Activated CD4-positive, alpha-beta T cell treated with anti-CD3 and anti-CD28 coated beads, Interleukin-2, amount 50 U/mL, for 48 hours (primary cell): Measurements from ENCODE around the gene RNASE4.
"Not testable (repeated sequence)": the region's sequence is repeated elsewhere in the genome, so short reads cannot be mapped to it uniquely, and the experiment has no call there.

ENCODE experiments used
- DNase-seq, 2 experiments: peaks; one replicate each; pipeline ENCODE4 v3.0.0-alpha.2; 2020

Gene RNASE4

DNA sequence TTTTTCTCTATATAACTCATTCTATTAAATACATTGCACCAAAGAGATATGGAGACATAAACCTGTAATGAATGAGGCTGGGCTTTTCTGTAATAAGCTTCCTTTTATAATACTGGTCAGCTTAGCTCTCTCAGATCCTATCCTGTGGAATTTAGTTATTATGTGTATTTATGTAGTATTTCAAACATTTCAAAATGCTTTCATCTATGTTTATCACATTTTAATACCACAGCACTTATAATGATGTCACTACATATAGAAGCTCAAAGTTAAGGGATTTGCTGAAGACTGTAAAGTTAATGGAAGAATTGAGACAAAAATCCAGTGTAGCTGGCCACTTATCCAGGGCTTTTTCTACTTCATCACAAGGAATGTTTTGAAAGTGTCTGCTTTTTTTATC, 15.6 kb downstream of the RNASE4 start:
- no peak for DNase-seq

DNA sequence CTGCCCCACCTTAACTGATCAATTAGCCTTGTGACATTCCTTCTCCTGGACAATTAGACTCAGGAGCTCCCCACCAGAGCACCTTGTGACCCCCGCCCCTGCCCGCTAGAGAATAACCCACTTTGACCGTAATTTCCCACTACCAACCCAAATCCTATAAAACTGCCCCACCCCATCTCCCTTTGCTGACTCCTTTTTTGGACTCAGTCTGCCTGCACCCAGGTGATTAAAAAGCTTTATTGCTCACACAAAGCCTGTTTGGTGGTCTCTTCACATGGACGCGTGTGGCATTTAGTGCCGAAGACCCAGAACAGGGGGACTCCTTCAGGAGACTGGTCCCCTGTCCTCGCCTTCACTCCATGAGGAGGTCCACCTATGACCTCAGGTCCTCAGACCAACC, 16.6 kb downstream of the RNASE4 start:
- not testable (repeated sequence) for DNase-seq

DNA sequence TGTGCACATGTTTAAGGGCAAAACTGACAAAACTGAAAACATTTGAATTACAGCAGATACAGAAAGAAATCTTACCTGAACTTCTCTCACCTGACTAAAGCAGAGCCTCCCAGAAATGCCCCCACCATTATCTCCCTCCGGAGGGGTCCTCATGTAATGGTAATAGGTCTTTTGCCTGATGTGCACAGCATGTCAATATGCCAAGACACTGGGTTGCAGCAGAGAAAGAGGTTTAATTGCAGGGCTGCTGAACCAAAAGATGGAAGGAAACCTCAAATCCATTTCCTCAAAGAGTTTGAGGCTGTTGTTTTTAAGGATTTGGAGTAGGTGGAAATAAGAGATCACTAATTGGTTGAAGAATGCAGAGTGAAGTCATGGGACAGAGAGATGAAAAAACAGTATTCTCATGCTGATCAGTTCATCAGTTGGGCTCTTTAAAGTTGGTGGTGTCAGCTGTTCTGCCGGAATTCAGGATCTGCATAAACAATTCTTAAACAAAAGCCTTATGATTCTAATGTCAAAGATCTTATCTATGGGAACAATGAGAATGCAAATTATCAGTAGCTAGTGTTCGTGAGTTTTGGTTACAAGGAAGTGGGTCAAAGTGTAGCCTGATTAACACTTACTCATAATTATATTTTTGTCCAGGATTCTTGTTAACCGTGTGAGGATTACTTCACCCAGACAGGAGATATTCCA, 22.4 kb downstream of the RNASE4 start:
- DNase-seq: no peak

DNA sequence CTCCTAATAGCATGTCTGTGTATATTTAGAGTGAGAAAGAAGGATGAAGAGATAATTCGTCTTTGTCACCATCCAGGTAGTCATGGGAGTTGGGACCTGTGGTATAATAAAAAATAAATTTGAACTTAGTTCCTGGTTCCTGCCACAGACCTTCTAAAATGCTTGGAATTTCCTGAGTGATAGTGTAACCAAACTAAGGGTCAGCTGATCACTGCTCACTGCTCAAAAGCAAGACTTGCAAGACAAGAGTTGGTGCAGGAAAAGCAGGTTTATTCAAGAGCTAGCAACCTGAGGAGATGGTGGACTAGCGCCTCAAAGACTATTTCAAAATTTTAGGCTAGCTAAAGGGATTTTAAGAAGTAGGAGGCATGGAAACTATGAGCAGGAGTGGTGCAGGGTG, 23.3 kb downstream of the RNASE4 start:
- DNase-seq: no peak

DNA sequence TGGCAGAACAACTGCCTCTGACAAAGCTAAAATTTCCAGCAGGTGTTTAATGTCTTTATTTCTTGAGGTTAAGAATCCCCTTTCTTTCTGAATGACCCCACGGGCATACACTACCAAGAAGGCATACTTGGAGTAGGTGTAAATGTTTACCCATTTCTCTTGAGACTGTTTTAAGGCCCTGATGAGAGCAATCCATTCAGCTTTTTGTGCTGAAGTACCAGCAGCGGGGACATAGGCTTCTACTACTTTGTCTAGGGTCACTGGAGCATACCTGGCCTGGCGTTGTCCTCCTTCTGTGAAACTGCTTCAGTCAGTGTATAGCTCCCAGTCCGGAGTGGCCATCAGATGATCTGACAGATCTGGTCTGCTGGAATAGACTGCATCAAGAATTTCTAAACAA, 26.9 kb downstream of the RNASE4 start:
- no peak for DNase-seq

DNA sequence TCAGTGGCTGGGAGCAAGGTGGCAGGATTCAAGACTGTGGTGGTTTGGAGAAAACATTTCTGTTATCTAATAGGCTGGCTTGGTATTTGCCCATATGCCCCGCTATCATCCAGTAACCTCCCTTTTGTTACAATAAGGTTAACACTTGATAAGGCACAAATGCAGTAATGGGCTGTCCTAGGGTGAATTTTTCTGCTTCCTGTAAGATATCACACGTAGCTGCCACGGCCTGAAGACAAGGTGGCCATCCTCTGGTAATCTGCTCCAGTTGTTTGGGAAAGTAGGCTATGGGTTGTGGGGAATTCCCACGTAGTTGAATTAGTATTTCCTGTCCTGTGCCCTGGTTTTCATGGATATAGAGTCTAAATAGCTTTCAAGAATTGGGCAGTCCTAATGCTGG, 27.3 kb downstream of the RNASE4 start:
- no peak for DNase-seq

DNA sequence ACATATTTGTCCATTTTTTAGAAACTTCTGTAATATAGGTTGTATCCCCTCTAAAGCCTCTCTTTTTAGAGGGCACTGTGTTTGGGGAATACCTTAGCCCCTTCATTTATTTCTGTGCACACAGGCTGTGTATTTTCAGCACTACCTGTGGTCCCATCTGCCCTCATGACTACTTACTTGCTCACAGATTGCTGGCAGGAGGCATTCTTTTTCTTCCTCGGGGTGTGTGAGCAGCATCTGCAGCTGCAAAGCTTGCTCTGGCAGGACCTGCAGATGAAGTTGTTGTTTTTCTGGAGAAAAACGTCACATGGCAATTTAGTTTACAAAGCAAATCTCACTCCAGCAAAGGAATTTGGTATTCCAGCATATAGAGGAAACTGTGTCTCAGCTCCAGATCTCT, 28.5 kb downstream of the RNASE4 start:
- no peak for DNase-seq

DNA sequence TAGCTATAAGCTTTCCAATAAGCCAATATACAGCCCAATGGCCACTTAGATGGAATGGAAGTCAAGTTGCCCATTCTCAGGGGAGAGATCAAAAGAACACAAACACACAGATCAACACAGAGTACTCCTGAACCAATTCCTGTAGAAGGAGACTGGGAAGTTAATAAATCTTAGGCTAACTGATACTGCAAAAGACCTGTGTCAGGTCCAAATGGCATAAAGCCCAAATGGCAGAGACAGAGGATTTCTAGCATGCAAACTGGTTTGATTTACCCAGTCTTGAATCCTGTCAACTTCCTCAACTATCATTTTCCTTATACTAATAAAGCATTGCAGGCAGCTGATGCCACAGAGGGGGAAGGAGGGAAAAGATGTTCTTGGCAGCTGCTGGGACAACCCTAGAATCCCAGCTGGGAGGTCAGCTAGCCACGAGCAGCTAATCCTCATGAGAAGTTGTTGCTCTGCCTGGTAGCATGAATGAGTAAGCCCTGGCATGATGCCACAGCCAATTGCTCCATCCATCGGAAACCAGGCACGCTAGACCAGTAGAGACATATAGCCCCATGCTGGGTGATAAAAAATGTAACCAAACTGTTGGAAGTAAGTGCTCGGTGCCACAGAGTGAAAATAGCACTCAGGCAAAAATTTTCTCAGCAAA, 30.4 kb downstream of the RNASE4 start:
- no peak for DNase-seq

DNA sequence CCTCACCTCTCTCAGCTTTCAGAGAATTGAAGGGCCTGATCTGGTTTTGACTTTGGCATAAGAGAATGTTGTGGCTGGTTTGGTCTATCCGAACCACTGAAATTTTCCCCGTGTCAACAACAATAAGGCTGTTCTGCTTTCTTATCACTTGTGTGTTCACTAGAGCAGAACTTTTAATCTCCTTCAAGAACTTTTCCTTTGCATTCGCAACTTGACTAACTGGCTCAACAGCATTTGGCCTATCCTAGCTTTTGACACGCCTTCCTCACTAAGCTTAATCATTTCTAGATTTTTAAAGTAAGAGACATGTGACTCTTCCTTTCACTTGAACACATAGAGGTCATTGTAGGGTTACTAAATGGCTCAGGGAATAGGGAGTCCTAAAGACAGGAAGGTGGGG, 35.4 kb downstream of the RNASE4 start:
- no peak for DNase-seq

DNA sequence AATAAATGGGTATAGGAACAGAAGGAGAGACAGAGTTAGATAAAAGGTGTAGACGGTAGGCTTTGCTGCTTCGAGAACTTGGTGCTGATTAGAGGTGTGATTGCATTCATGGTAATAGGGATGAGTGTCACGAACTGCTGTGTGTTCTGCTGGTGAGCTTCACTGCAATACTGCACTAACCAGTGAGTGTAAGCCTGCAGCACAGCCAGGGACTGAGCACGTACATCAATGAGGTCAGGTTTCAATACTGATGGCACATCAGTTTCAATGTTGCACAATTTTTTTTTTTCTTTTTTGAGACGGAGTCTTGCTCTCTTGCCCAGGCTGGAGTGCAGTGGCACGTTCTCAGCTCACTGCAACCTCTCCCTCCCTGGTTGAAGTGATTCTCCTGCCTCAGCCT, 36.4 kb downstream of the RNASE4 start:
- DNase-seq: no peak

DNA sequence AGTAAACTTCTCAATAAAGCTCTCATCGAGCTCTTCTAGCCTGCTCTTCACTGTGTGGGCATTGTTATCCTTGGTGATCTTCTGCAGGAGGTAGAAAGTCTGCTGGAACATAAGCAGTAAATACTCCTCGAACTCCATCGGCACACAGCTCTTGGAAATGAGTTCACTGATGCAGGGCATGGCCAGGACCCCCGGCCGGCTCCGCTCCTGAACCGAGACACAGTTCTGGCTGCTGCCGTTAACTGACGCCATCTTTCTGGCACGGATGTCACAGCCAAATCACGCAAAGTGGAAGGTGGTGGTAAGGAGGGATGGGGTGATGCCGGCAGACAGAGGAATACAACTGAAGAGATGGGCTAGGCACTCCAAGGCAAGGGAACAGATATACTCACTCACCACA, 37.7 kb downstream of the RNASE4 start:
- no peak for DNase-seq

DNA sequence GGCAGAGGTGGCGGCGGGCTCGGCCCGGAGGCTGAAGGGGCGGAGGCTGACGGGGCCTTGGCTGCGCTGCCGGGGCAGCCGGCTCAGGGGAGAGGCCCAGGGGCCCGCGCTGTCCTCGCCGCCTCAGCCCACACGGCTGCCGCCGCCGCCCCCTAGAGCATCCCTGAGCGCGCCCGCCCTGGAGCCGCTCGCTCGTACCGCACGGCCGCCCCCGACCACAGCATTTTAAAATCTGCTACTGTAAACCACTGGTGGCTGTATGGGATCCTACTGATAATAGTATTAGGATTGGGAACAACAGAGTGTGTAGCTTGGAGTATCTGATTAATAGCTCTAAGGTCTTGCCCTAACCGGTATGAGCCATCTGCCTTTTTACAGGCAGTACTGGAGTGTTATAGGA, 39.1 kb downstream of the RNASE4 start:
- no peak for DNase-seq

DNA sequence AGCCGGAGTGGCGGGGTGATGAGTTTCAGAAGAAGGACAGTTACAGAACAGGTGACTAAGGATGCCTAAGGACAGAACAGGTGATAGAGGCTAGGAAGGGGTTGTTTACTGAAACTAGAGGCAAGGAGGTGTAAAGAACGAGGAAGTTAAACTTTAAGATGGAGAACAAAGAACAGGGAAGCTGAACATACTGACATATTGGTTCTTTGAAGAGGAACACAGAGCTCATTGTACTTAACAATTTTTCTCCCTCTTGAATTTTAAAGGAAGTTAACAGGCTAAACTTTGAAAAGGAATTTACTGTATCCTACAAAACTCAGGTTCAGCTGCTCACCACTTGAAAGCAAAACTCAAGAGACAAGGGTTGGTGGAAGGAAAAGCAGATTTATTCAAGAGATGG, 41.8 kb downstream of the RNASE4 start:
- not testable (repeated sequence) for DNase-seq

DNA sequence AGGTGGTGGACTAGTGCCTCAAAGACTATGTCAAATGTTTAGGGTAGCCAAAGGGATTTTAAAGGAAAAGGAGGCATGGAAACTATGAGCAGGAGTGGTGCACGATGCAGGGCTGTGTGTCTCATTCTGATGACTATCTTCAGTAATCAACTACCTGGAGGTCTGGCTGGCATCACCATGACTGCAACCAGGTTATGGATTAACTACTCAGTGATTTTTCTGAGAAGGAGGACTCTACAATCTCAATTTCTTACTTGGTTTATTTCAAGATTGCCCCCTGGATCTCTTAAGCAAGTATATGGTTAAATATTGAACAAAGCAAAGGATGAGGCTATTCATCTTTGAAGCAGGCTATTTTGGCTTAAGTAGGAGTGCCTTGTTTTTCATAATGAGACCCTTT, 42.2 kb downstream of the RNASE4 start:
- DNase-seq: no peak

DNA sequence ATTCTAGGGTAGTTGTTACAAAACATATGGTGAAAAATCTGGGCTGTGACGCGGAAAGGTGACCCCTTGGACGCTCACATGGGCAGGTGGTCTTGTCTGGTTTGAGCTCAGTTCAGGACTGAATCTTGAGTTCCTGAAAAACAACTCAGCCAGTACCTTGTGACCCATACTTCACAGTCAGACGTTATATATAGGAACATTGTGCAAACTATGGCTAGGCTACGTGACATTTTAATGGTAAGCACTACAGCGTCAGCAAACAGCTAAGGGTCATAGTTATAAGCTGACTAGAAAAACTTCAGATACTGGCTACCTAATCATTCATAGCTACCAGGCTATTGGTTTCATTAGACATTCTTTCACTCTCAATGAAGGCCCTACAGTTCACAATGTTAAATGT, 46.5 kb downstream of the RNASE4 start:
- DNase-seq: no peak

DNA sequence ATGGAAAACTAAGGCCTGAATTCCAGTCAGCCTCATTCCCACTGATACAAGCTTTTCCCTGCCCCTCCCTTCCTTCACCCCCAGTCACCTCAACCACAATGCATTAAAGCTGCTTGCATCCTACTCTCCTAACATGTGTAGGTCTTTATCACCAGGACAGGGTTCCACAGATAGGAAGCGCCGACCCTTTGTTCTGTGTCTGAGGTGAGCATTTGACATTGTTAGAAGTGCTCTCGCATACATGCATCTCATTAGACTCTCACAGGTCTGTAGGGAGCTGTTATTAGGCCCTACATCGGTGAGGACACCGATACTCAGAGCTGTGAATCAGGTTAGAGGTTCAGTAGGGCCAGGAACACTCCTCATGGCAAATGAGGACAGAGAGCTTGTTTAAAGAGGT, 48.1 kb downstream of the RNASE4 start:
- no peak for DNase-seq

DNA sequence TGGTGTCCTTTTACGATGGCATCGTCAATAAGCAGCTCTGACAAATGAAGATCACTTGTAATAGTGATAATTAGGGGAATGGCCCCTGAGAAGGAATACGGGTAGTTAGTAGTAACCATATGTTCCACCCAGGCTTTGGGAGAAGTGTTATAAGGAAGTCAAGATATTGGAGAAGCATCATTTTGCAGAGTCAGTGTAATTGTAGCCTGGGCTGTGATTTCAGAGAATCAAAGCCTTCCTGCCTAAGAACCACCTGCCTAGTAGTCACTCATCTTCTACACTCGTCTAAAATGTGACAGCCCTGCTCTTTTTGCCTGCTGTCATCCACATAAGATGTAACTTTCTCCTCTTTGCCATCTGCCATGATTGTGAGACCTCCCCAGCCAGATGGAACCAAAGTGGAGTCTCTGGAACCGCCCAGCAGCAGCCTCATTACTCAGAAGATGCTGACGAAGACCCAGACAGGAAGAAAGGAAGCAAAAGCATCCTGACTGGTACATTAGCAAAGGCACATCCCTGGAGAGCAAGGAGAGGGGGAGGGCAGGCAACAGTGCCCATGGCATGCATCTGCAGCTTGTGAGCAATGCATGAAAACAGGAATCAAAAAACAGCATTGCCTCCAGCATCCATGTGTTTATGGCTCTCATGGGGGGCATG, 48.7 kb downstream of the RNASE4 start:
- no peak for DNase-seq

DNA sequence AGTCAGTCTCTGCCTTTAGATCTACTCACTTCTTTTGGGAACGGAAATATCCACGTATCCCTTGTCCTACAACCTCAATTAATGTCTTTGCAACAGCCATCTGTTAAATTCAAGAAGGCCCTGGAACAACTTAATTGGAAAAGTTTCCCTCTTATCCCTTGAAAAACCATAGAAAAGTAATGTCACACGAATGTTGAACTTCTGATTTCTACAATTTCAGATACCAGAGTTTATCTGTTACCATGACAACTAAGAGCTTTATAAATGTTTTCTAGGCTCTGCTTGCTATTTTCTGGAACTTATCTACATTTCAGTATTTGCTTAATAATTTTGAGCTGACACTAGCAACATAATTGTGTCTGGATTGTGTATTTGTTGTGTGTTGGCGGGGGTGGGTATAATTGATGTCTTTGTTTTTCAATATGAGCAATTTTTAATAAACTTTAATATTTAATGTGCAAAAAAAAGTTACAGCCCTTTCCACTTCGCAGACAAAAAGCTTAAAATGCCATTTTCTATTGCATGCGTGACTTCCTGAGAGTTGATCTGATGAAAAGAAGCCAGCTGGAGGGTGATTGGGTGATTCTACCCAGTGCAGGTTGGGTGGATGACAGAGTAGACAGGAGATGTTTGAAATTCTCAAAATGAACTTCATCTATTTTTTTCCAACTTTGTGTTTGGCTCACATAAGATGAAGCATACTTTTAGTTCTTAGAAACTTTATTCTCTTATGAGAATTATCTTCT, 49.5 kb downstream of the RNASE4 start:
- no peak for DNase-seq

DNA sequence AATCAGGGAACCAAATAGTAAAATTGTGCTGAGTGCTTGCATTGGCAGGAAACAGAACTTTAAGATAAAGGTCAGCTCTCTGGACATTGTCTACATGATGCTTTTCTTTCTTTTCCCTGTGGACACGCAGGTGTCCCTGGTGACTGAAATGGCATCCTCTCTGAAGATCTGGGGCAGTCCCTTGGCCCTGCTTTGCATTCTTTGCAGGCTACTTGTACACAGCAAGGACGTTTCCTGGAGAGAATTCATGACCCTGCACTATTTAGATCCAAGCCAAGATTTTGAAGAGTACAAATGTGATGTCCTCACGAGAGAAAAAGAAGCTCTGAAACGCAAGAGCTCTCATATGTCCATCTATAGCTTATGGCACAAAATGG, 50.1 kb downstream of the RNASE4 start:
- DNase-seq: no peak

DNA sequence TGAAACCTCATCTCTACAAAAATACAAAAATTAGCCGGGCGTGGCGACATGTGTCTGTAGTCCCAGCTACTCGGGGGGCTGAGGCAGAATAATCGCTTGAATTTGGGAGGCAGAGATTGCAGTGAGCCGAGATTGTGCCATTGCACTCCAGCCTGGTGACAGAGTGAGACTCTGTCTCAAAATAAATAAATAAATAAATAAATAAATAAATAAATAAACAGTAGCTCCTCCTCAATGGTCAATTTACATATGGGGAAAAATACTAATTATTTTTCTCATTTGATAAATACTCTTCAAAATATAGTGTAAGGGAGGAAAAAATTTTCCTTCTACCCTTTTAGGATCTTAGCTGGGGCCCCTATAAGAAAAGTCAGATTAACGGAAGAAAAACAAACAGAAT, 53.9 kb downstream of the RNASE4 start:
- not testable (repeated sequence) for DNase-seq

DNA sequence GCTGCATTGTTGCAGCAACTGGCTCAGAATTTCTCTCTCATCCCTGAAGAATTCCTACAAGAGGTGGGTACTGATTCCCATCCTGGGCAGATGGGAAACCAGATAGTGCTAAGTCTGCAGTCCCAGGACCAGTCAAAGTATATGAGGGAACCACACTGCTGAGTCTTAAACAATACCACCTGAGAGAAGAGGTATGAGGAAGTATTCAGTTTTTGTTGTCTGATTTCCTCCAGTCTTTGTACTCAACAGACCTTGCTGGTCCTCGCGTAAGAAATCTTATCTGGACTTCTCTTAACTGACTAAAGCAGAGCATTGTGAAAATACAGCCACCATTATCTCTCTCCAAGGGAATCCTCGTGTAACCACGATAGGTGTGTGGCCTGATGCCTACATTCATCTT, 57.8 kb downstream of the RNASE4 start:
- no peak for DNase-seq

DNA sequence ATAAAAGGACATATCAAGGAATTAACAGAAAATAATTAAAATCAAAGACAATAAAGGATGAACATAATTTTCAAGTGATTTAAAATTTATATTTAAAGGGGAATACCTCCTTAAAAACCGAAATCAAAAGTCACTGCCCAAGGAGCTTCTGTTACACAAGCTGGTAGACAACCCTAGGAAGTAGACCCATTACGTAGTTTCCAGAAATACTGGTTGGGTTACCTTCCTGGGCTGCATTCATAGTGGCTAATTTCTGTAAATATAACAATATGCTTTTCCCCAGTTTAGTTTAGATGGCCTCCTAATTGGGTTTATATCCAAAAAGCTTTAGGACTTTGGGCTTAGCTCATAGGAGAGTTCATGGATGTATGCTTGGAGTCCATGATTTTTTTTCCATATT, 59.2 kb downstream of the RNASE4 start:
- DNase-seq: no peak

DNA sequence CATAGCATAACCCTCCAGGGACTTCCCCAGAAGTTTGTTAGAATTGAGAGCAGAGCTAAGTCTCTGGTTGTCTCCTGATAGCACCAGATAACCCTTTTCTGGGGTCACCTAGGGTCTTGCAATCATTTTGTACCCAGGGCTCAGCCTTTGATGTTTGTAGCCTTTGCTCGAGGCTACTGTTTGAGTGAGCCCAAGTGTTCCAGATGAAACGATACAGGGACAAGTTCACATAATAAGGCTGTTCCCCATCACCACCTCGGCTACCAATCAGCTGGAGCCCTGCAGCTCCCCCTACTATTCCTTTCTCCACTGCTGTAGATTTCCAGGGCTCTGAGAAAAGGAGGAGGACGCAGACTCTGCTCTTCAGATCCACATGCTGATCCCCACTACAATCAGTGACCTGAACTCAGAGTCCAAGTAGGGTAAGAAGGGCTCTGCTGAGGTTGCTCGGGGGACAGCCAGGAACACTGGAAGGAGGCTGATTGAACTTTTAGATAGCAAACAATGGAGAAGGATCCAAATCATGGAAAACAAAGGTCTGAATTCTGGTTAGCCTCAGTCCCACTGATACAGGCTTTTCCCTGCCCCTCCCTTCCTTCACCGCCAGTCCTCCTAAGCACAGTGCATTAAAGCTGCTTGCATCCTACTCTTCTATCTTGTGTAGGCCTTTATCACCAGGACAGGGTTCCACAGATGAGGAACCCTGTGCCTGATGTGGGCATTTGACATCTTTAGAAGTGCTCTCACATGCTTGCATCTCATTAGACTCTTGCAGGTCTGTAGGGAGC, 61.4 kb downstream of the RNASE4 start, which contains the start of gene EDDM3A:
Gene EDDM3A, plus strand, starts transcription at position 317 of the 788 bp plus-strand sequence. CDS start 1,694 bp downstream, outside the sequence.
- DNase-seq: no peak
